Neural cell (in vitro differentiated cells): ENCODE measurements around the gene FADS3. TPM values are rescaled to one million over a fixed set of nuclear protein-coding genes. Genes with fewer than 3 reads are reported as not detected.

Source experiments
- H2AFZ ChIP-seq: fragments of 200-600, 300-800 bp; sonication (generic), shearing (Covaris generic); 2 replicates; pipeline ENCODE4 v1.6.0; 2014; ENCODE audit warnings: low read depth, mild to moderate bottlenecking, antibody characterized with exemption, low read length, moderate library complexity
- H3F3A ChIP-seq: fragments of 200-600 bp; shearing (Covaris generic); 2 replicates; pipeline ENCODE4 v1.6.1; 2016; ENCODE audit warnings: mild to moderate bottlenecking, moderate library complexity, mixed read lengths, antibody characterized with exemption, low read length; ENCODE audit not compliant: insufficient read depth, poor library complexity, severe bottlenecking
- H3K27ac ChIP-seq: fragments of 200-600, 300-800 bp; sonication (generic), shearing (Covaris generic); 2 replicates; pipeline ENCODE4 v1.5.1; 2014; ENCODE audit warnings: mild to moderate bottlenecking, low read length, moderate library complexity
- H3K27me3 ChIP-seq: fragments of 300-800, 200-600 bp; sonication (generic), shearing (Covaris generic); 2 replicates; pipeline ENCODE4 v1.6.0; 2014; ENCODE audit warnings: mild to moderate bottlenecking, low read depth, low read length, moderate library complexity; ENCODE audit not compliant: insufficient read depth
- H3K36me3 ChIP-seq: fragments of 300-800, 200-600 bp; sonication (generic), shearing (Covaris generic); 2 replicates; pipeline ENCODE4 v1.5.1; 2014; ENCODE audit warnings: mild to moderate bottlenecking, antibody characterized with exemption, low read length, moderate library complexity; ENCODE audit not compliant: insufficient read depth
- H3K4me2 ChIP-seq: fragments of 300-800, 200-600 bp; sonication (generic), shearing (Covaris generic); 2 replicates; pipeline ENCODE4 v1.6.0; 2014; ENCODE audit warnings: mild to moderate bottlenecking, low read length
- H3K4me3 ChIP-seq: fragments of 300-800, 200-600 bp; sonication (generic), shearing (Covaris generic); 2 replicates; pipeline ENCODE4 v1.5.1; 2014; ENCODE audit warnings: mild to moderate bottlenecking, low read length, moderate library complexity
- H3K79me2 ChIP-seq: fragments of 200-600 bp; shearing (Covaris generic); replicated peaks from 2 replicates; pipeline ENCODE4 v1.6.0; 2014; ENCODE audit warnings: mild to moderate bottlenecking, low read length, moderate library complexity; ENCODE audit not compliant: insufficient read depth
- H3K9ac ChIP-seq: fragments of 300-800, 200-600 bp; sonication (generic), shearing (Covaris generic); 2 replicates; pipeline ENCODE4 v1.6.1; 2016; ENCODE audit warnings: mild to moderate bottlenecking, low read length, mixed read lengths
- H3K9me2 ChIP-seq: fragments of 200-600 bp; shearing (Covaris generic); 2 replicates; pipeline ENCODE4 v1.6.1; 2016; ENCODE audit warnings: mild to moderate bottlenecking, low read length, mixed read lengths; ENCODE audit not compliant: insufficient read depth
- H3K9me3 ChIP-seq: fragments of 200-600, 300-800 bp; sonication (generic), shearing (Covaris generic); 2 replicates; pipeline ENCODE4 v1.6.1; 2016; ENCODE audit warnings: mild to moderate bottlenecking, mixed run types, low read length, moderate library complexity, mixed read lengths
- H4K20me1 ChIP-seq: fragments of 200-600 bp; shearing (Covaris generic); 2 replicates; pipeline ENCODE4 v1.6.1; 2016; ENCODE audit warnings: mild to moderate bottlenecking, mixed run types; ENCODE audit not compliant: insufficient read depth
- EP300 ChIP-seq: fragments of 450-650 bp; conservative IDR thresholded peaks from 2 replicates; pipeline ENCODE4 v1.6.1; 2014; ENCODE audit warnings: antibody characterized with exemption, mild to moderate bottlenecking, moderate library complexity; ENCODE audit not compliant: poor library complexity, severe bottlenecking
- EZH2 ChIP-seq: fragments of 200-600, 300-800 bp; shearing (Covaris generic), sonication (generic); IDR thresholded peaks from 2 replicates; pipeline ENCODE4 v1.6.1; 2014; ENCODE audit warnings: antibody characterized with exemption, low read length, borderline replicate concordance, mild to moderate bottlenecking; ENCODE audit not compliant: insufficient read depth, poor library complexity, severe bottlenecking
- MXI1 ChIP-seq: fragments of 450-650 bp; conservative IDR thresholded peaks from 2 replicates; pipeline ENCODE4 v1.6.1; 2014; ENCODE audit warnings: antibody characterized with exemption, mild to moderate bottlenecking; ENCODE audit not compliant: poor library complexity, severe bottlenecking
- POLR2AphosphoS5 ChIP-seq: IDR thresholded peaks from 2 replicates; pipeline ENCODE4 v1.6.1; 2012
- RAD21 ChIP-seq: fragments of 450-650 bp; conservative IDR thresholded peaks from 2 replicates; pipeline ENCODE4 v1.6.1; 2014; ENCODE audit warnings: antibody characterized with exemption, mild to moderate bottlenecking, moderate library complexity
- SMC3 ChIP-seq: fragments of 450-650 bp; conservative IDR thresholded peaks from 2 replicates; pipeline ENCODE4 v1.6.1; 2014; ENCODE audit warnings: antibody characterized with exemption, mild to moderate bottlenecking, moderate library complexity; ENCODE audit not compliant: poor library complexity
- TAF1 ChIP-seq: IDR thresholded peaks from 2 replicates; pipeline ENCODE4 v1.6.1; 2012; ENCODE audit warnings: low read depth
- polyA plus RNA-seq: library from polyadenylated mRNA; depleted of rRNA; stranded (reverse); fragments of >200 nt; gene quantifications from 2 replicates; pipeline ENCODE4 v1.2.3, GENCODE V29; 2014
- TF ChIP-seq, protein P1 (sequence below): fragments of 450-650 bp; IDR thresholded peaks from 2 replicates; pipeline ENCODE4 v1.5.1; 2014; ENCODE audit warnings: antibody characterized with exemption, mild to moderate bottlenecking, moderate library complexity; ENCODE audit not compliant: poor library complexity, severe bottlenecking
- TF ChIP-seq, protein P2 (sequence below): IDR thresholded peaks from 2 replicates; pipeline ENCODE4 v1.6.1; 2012; ENCODE audit warnings: borderline replicate concordance

Gene FADS3
- polyA plus RNA-seq, 1 donor from 2014 or later: 35.4 TPM

DNA sequence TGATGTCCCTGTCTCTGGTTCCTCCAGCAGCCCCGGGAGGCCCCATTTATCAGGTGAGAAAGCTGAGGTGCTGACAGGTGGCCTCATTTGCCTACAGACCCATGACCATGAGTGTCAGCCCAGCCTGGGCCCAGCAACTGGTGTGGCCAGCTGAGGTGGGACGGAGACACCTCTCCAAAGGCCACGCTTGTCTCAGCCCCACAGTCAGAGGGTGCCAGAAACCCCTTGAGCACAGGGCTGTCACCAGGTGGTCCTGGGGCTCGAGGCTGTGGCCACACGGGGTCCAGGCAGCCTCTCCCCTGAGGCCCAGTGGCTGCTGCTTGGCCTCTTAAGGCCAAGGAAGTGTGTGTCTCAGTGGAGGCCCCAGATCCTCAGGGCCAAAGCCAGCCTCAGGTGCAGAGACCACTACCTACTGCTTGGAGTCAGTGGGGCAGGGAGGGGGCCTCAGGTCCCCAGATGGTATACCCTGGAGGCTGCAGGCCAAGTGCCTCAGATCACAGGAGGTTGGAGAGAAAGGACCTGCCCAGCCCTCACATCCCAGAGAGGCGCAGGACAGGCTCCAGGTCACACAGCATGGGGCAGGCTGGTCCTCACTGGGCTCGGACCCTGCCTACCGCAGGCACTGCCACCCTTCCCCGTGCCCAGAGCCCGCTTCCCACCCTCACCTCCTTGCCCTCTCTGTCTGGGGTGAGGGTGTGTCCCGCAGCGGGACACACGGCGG lies 14.6 kb upstream of the FADS3 start:
- Histone ChIP-seq H3K79me2 (no peaks in the 10 kb centered on the region), H3K4me3 (no peak overlapping the region), H4K20me1 (no peaks in the 10 kb centered on the region), H3K27me3 (no peaks in the 10 kb centered on the region), H3K9me2 (no peaks in the 10 kb centered on the region), H3K9me3 (no peaks in the 10 kb centered on the region), H3K36me3 (no peaks in the 10 kb centered on the region), H3F3A (no peaks in the 10 kb centered on the region), H3K27ac (no peak overlapping the region), H2AFZ (no peak overlapping the region), H3K9ac (no peak overlapping the region), H3K4me2 (no peak overlapping the region)
- TF ChIP-seq EZH2: no peak
- TF ChIP-seq, protein P1, sequence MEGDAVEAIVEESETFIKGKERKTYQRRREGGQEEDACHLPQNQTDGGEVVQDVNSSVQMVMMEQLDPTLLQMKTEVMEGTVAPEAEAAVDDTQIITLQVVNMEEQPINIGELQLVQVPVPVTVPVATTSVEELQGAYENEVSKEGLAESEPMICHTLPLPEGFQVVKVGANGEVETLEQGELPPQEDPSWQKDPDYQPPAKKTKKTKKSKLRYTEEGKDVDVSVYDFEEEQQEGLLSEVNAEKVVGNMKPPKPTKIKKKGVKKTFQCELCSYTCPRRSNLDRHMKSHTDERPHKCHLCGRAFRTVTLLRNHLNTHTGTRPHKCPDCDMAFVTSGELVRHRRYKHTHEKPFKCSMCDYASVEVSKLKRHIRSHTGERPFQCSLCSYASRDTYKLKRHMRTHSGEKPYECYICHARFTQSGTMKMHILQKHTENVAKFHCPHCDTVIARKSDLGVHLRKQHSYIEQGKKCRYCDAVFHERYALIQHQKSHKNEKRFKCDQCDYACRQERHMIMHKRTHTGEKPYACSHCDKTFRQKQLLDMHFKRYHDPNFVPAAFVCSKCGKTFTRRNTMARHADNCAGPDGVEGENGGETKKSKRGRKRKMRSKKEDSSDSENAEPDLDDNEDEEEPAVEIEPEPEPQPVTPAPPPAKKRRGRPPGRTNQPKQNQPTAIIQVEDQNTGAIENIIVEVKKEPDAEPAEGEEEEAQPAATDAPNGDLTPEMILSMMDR: no peak
- TF ChIP-seq POLR2AphosphoS5: no peak
- no peak for TF ChIP-seq MXI1
- TF ChIP-seq TAF1: no peak
- TF ChIP-seq EP300: no peak
- TF ChIP-seq, protein P2, sequence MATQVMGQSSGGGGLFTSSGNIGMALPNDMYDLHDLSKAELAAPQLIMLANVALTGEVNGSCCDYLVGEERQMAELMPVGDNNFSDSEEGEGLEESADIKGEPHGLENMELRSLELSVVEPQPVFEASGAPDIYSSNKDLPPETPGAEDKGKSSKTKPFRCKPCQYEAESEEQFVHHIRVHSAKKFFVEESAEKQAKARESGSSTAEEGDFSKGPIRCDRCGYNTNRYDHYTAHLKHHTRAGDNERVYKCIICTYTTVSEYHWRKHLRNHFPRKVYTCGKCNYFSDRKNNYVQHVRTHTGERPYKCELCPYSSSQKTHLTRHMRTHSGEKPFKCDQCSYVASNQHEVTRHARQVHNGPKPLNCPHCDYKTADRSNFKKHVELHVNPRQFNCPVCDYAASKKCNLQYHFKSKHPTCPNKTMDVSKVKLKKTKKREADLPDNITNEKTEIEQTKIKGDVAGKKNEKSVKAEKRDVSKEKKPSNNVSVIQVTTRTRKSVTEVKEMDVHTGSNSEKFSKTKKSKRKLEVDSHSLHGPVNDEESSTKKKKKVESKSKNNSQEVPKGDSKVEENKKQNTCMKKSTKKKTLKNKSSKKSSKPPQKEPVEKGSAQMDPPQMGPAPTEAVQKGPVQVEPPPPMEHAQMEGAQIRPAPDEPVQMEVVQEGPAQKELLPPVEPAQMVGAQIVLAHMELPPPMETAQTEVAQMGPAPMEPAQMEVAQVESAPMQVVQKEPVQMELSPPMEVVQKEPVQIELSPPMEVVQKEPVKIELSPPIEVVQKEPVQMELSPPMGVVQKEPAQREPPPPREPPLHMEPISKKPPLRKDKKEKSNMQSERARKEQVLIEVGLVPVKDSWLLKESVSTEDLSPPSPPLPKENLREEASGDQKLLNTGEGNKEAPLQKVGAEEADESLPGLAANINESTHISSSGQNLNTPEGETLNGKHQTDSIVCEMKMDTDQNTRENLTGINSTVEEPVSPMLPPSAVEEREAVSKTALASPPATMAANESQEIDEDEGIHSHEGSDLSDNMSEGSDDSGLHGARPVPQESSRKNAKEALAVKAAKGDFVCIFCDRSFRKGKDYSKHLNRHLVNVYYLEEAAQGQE: no peak
- TF ChIP-seq RAD21: no peak
- no peak for TF ChIP-seq SMC3

DNA sequence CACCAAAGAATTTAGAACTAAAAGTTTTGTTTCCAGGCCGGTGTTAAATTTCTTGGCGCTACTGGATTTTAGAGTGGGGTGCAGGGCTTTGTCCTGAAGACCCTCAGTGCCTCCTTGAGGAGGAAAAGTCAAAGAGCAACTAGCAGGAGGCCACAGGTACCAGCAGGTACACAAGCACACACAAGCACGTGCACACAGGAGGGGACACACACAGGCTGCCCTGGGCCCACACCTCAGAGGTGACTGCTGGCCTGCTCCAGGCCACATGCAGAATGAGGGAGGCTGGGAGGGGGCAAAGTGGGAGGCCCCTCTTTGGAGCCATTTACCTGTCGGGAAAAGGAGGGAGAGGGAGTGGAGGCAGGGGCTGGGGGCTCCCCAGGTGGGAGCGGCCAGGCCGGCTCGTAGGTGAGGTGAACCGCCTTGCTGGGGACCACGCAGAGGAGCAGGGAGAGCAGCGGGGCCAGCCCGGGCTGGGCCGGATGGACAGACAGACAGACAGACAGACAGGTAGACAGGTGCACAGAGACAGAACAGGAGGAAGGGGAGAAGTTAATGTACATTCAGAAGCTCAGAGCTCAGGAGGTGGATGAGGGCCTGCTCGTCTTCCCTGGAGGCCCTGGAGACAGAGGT lies 13.8 kb upstream of the FADS3 start:
- Histone ChIP-seq H3K27ac (no peak overlapping the region), H3K9me2 (no peaks in the 10 kb centered on the region), H3F3A (no peaks in the 10 kb centered on the region), H2AFZ (no peak overlapping the region), H3K9ac (no peak overlapping the region), H3K4me3 (no peak overlapping the region), H3K79me2 (no peaks in the 10 kb centered on the region), H3K27me3 (no peaks in the 10 kb centered on the region), H4K20me1 (no peaks in the 10 kb centered on the region), H3K36me3 (no peaks in the 10 kb centered on the region), H3K4me2 (no peak overlapping the region), H3K9me3 (no peaks in the 10 kb centered on the region)
- no peak for TF ChIP-seq POLR2AphosphoS5
- TF ChIP-seq EP300: no peak
- TF ChIP-seq, protein P2: no peak
- no peak for TF ChIP-seq EZH2
- no peak for TF ChIP-seq SMC3
- TF ChIP-seq, protein P1: no peak
- TF ChIP-seq TAF1: no peak
- no peak for TF ChIP-seq RAD21
- TF ChIP-seq MXI1: no peak
